Activated naive CD4-positive, alpha-beta T cell treated with anti-CD3 and anti-CD28 coated beads, Interleukin-2, amount 50 U/mL, for 72 hours (primary cell): Measurements from ENCODE around the gene KRABD2.
"Not testable (repeated sequence)": the region's sequence is repeated elsewhere in the genome, so short reads cannot be mapped to it uniquely, and the experiment has no call there.

Source experiments
- ATAC-seq, 2 donors: fragments of 150-1000 bp; cut with Tn5 transposase; 2 replicates each; pipeline ENCODE4 v1.10.0; 2021; ENCODE audit warnings: mild to moderate bottlenecking in 2 of 2, moderate library complexity in 2 of 2
- DNase-seq, 2 donors: peaks; one replicate each; pipeline ENCODE4 v3.0.0; 2021 to 2022; ENCODE audit warnings: low spot score in 2 of 2
- H3K27ac Mint-ChIP-seq, 2 donors: one replicate each; pipeline ENCODE4 v1.8.0; 2022; ENCODE audit warnings: mild to moderate bottlenecking in 2 of 2, mixed read lengths in 2 of 2
- H3K36me3 Mint-ChIP-seq, 2 donors: one replicate each; pipeline ENCODE4 v1.8.0; 2022; ENCODE audit warnings: mixed read lengths in 2 of 2
- H3K9me3 Mint-ChIP-seq, 2 donors: one replicate each; pipeline ENCODE4 v1.8.0; 2022; ENCODE audit warnings: mixed read lengths in 2 of 2

KRABD2 gene

DNA sequence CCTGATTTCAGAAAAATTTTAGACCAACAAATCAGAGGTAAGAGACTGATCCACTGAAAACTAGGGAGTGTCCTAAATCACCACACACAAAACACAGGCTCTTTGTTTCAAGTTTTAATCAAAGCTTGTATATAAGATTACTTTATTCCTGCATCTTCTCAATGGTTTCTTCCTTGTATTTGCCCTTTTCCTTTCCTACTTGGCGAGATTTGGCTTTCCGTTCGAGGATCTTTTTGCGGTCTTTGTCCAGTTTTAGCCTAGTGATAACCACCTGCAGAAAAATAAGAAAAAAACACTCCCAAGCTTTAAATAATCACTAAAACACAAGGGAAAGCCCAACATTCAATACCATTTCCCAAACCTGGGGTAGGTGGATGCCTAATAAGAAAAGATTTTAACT, 918 bp upstream of the KRABD2 start:
- ATAC-seq (no peak), DNase-seq (no peak)
- Mint-ChIP-seq H3K27ac (peak overlapping the region; percentile 86 to 88), H3K36me3 (peaks cover 44 to 47% of the 10 kb centered on the region in 2 donors), H3K9me3 (no peaks in the 10 kb centered on the region)

DNA sequence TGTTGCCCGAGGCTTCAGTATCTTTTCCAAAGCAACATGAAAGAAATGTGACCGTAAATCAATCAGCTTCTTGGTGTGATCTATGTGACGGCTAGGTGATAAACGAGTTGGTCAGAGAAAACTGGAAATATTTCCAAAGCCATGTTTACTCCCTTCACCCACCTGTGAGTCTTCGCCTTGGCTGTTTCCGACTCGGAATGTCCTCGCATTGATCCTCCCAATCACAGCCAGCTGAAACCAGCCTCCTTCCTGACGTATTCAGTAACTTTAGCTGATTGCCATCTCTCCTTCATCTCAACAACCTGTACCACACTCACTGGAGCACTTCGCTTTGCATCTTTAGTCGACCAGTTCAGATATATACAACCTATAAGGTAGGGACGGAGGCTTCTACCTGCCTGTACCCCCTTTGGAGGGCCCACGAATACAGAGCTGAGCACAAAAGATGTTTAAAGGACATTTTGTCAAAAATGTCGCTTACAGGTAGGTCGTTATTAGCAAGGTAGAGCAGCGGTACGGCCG, 705 bp downstream of the KRABD2 start:
- Mint-ChIP-seq H3K9me3 (no peaks in the 10 kb centered on the region), H3K36me3 (peaks cover 30 to 32% of the 10 kb centered on the region in 2 donors), H3K27ac (peak overlapping the region; percentile 86 to 88)
- peak; percentile 1 to 18 for ATAC-seq
- no peak for DNase-seq

DNA sequence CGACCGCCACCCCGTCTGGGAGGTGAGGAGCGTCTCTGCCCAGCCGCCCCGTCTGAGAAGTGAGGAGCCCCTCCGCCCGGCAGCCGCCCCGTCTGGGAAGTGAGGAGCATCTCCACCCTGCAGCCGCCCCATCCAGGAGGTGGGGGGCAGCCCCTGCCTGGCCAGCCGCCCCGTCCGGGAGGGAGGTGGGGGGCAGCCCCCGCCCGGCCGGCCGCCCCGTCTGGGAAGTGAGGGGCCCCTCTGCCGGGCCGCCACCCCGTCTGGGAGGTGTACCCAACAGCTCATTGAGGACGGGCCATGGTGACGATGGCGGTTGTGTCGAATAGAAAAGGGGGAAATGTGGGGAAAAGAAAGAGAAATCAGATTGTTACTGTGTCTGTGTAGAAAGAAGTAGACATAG, 2.6 kb downstream of the KRABD2 start:
- not testable (repeated sequence) for H3K27ac Mint-ChIP-seq, H3K9me3 Mint-ChIP-seq, DNase-seq, ATAC-seq
- H3K36me3 Mint-ChIP-seq: peaks cover 16 to 20% of the 10 kb centered on the region in 2 donors

DNA sequence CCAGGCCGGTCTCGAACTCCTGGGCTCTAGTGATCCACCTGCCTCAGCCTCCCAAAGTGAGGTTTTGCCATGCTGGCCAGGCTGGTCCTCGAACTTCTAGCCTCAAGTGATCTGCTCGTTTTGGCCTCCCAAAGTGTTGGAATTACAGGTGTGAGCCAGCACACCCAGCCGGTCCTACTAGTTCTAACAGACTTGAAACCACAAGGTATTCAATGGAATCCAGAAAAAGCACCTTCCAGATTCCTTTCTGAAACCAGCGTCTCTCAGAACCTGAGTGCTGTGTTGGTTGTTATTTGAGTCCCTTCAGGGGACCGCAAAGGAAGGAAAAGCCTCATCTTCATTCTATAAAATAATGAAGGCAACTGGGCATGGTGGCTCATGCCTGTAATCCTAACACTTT, 4.1 kb downstream of the KRABD2 start:
- peaks cover 3 to 16% of the 10 kb centered on the region in 2 donors for H3K36me3 Mint-ChIP-seq
- H3K9me3 Mint-ChIP-seq: no peaks in the 10 kb centered on the region
- no peak for ATAC-seq
- H3K27ac Mint-ChIP-seq: no peak overlapping the region
- DNase-seq: no peak

DNA sequence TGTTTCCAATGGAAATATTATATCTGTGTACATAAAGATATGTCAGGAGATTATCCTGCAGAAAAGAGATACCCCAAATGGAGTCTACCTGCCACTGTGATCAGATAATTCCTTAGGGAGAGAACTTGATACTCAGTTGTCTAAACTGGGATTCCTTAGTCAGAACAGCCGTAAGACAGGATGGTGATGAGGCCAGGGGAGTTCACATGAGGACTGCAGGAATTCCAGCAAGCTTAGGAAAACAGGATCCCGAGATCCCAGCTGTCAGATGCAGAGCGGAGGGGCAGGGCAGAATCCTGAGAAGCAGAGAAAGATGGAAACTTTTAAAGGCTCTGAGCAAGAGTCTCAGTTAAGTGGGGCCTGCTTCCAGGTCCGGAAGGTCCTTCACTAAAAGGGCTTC, 4.7 kb downstream of the KRABD2 start:
- no peaks in the 10 kb centered on the region for H3K9me3 Mint-ChIP-seq
- no peak overlapping the region for H3K27ac Mint-ChIP-seq
- DNase-seq (no peak), ATAC-seq (no peak)
- H3K36me3 Mint-ChIP-seq: peaks cover 0 to 16% of the 10 kb centered on the region in 2 donors

DNA sequence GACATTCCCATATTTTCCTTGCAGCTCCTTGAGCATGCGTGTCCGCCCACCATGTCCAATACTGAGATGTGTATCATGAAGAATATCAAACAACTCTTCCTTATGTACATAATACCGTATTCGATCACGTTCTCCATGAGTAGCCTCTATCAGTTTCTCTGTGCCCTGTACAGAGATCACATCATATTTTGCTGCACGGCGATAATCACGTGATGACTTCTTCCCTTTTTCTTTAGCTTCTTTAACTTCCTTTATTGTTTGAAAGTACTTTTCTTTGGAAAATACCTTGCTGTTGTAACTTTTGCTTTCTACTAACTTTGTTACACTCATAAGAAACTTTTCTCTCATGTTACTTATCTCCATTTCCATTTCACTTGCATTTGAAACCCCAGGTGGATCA, 6.6 kb downstream of the KRABD2 start:
- no peak for DNase-seq
- peaks cover 0 to 7% of the 10 kb centered on the region in 2 donors for H3K36me3 Mint-ChIP-seq

DNA sequence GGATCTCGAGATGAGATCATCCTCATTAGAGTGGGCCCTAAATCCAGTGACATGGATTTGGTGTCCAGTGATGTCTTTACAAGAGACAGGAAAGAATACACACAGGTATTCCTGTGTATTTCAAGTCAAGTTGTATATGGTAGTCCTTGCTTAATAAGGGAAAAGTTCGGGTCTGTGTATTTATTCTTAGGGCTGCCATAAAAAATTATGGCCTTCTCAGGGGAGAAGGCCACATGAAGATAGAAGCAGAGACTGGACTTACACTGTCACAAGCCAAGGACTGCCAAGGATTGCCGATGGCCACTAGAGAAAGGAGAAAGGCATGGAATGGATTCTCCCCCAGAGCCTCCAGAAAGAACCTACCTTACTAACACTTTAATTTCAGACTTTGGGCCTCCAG, 8.3 kb downstream of the KRABD2 start:
- ATAC-seq (no peak), DNase-seq (no peak)
- H3K27ac Mint-ChIP-seq: no peak overlapping the region
- H3K36me3 Mint-ChIP-seq: peaks cover 0 to 7% of the 10 kb centered on the region in 2 donors
- no peaks in the 10 kb centered on the region for H3K9me3 Mint-ChIP-seq

More for the DNA sequence above, 6.6 kb downstream of the KRABD2 start:
- H3K27ac Mint-ChIP-seq: no peak overlapping the region
- ATAC-seq: no peak
- H3K9me3 Mint-ChIP-seq: no peaks in the 10 kb centered on the region

DNA sequence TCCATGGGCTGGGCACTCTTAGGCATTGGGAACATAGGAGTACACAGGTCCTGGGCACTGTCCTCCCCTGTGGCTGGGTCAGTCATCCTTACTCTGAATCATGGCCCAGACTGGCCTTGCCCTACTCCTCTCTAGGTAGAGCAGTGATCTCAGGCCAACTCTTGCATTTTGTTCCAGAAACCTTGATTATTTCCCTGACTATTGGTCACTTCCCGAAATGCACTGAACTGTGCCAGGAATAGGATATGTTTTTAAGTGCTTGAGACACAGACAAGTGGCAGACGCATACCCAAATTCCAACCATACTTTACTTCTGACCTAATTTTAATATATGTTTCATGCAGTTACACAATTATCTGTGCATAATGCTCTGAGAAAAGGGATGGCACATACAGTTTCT, 10.3 kb downstream of the KRABD2 start:
- ATAC-seq: no peak
- DNase-seq: no peak
- Mint-ChIP-seq H3K9me3 (no peaks in the 10 kb centered on the region), H3K27ac (no peak overlapping the region), H3K36me3 (peaks cover 0 to 7% of the 10 kb centered on the region in 2 donors)

DNA sequence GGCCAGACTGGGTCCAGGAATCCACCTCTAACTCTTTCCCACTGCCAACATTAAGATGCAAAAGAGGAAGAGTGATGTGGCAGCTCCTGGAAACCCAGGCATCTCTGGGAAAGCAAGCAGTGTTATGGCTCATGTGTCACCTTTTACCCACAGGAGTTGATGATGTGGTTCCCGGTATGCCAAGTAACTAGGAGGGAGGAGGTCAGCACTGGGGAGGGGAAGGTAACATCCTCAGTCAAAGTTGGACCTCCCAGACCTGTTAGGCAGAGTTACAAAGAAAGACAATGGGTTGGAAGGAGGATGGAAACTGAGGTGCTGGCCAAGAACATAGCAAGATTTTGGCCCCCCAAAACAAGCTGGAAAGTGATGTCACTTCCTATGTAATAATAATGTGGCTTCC, 11.4 kb downstream of the KRABD2 start:
- Mint-ChIP-seq H3K9me3 (no peaks in the 10 kb centered on the region), H3K27ac (peak overlapping the region in 1 of 2 donors; percentile 52), H3K36me3 (peaks cover 0 to 7% of the 10 kb centered on the region in 2 donors)
- no peak for DNase-seq
- ATAC-seq: no peak

DNA sequence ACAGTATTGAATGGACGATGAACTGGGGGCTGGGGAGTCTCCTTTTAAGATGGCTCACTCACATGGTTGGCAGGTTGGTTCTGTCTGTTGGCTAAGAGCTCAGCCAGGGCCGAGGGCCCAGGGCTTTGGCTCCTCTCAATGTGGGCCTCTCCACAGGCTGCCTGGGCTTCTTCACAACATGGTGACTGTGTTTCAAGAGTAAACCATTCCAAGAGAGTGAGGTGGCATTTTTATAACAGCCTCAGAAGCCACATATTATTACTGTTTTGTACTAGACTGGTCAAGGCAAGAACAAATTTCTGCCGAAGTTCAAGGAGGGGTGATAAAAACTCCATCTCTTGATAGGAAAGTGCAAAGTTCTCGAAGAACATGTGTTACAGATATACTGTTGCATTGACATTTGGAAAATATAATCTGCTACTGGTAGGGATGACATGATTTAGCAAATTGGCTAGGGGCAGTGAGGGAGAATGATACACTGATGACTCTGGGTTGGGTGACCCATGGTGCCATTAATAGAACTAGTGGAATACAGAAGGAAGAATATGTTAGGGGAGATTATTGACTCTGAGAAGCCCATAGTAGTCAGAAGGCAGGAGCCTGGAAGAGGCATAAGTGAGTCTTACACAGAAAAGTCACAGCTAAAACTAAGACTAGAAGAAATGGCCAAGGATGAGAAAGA, 13.7 kb downstream of the KRABD2 start:
- no peak for ATAC-seq
- no peaks in the 10 kb centered on the region for H3K9me3 Mint-ChIP-seq

DNA sequence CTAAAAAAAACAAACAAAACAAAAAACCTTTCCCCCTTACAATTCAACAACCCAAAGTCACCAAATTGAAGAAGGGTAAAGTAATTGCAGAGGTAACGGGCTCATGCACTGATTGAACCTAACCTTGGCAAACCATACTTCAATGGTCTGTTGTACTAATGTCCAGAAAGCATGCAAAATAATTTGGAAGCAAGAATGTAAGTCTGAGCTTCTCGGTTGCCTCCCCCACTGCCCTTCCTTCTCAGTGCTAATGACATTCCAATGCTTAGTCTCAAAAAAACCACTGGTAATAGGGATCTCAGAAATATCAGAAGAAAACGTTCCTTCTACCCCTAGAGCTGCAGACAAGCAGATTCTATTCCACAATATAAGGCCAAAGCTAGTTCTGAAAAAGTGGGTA, 15.8 kb downstream of the KRABD2 start:
- no peaks in the 10 kb centered on the region for H3K36me3 Mint-ChIP-seq
- H3K9me3 Mint-ChIP-seq: no peaks in the 10 kb centered on the region
- ATAC-seq (no peak), DNase-seq (no peak)
- H3K27ac Mint-ChIP-seq: no peak overlapping the region

More for the DNA sequence above, 13.7 kb downstream of the KRABD2 start:
- no peak overlapping the region for H3K27ac Mint-ChIP-seq
- DNase-seq: no peak
- no peaks in the 10 kb centered on the region for H3K36me3 Mint-ChIP-seq

DNA sequence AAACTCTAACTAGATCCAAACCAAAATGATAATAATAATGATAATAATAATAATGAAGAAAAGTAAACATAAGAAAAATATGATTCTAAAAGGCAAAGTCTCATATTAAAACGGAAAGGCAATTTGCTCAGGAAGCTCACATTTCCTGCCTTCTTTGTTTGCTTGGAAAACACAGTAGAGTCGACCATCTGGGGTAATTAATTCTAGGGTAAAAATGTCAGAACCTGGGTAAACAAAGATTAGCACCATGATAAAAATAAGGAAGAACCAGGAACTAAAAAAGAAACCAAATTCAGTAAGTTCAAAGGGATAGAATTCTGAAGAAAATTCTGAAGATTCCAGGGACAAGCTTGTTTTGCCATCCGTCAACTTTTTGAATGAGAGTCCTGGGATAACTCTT, 16.2 kb downstream of the KRABD2 start:
- H3K36me3 Mint-ChIP-seq: no peaks in the 10 kb centered on the region
- DNase-seq (no peak), ATAC-seq (no peak)
- H3K9me3 Mint-ChIP-seq: no peaks in the 10 kb centered on the region
- no peak overlapping the region for H3K27ac Mint-ChIP-seq

DNA sequence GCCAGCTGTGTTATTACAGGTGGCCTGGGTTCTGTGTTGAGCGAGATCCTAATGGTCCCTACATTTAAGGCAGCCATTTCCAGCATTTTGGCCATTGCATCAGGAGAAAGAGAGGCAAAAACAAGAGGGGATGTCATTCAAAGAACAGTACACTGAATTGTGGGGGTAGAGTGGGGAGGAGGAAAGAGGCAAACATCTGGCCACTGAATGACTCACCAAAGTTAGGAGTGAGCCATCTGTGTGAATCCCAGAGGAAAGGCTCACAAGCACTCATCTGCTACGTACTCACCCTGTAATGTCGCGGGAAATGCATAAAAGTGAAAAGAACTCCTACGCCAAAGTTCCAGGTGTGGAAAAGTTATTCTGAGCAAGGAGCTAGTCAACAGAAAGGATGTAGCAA, 16.7 kb downstream of the KRABD2 start:
- H3K36me3 Mint-ChIP-seq: no peaks in the 10 kb centered on the region
- H3K9me3 Mint-ChIP-seq: no peaks in the 10 kb centered on the region
- DNase-seq: no peak
- H3K27ac Mint-ChIP-seq: no peak overlapping the region
- ATAC-seq: no peak

DNA sequence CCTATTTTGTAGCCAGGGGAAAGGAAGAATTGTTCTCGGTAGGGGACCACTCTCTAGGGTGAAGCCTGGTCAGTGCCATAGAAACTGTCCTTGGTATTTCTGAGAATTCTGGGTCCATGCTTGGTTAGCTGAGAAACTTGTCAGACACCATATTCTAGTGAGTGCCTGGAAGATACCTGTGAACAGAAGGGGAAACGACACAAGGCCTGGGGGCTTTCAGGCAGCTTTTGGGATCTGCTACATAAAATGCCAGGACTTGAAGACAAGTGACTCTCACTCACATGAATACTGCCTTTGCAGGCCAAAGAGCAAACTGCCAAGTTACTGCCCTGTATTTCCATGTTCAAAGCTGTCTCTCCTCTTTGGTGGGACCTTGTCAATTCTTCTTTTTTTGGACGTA, 18.6 kb downstream of the KRABD2 start:
- Mint-ChIP-seq H3K9me3 (no peaks in the 10 kb centered on the region), H3K27ac (no peak overlapping the region), H3K36me3 (no peaks in the 10 kb centered on the region)
- ATAC-seq (no peak), DNase-seq (no peak)

DNA sequence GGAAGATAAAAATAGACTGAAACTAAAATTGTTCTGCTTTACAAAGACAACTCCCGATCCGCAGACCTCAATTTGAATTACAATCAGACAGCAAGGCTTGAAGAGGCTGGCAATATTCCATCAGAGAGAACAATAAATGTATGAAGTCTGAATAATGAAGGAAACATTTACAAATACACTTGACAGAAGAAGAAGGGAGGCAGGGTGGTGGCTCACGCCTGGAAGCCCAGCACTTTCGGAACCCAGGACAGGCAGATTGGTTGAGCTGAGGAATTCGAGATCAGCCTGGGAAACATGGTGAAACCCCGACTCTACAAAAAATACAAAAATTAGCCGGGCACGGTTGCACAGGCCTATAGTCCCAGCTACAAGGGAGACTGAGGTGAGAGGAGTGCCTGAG, 22.3 kb downstream of the KRABD2 start:
- Mint-ChIP-seq H3K36me3 (no peaks in the 10 kb centered on the region), H3K9me3 (no peaks in the 10 kb centered on the region), H3K27ac (no peak overlapping the region)
- ATAC-seq: no peak
- DNase-seq: no peak

DNA sequence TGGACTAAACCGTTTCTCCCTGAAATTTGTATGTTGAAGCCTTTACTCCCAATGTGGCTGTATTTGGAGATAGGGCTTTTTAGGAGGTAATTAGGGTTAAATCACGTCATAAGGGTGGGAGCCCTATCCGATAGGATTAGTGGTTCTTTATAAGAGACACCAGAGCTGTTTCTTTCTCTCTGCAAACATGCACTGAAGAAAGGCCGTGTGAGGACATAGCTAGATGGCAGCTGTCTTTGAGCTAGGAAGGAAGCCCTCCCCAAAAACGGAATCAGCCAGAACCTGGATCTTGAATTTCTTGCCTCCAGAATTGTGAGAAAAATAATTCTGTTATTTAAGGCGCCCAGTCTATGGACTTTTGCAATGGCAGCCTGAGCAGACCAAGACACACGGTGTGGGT, 22.8 kb downstream of the KRABD2 start:
- DNase-seq (no peak), ATAC-seq (no peak)
- no peaks in the 10 kb centered on the region for H3K36me3 Mint-ChIP-seq
- no peaks in the 10 kb centered on the region for H3K9me3 Mint-ChIP-seq
- H3K27ac Mint-ChIP-seq: no peak overlapping the region

DNA sequence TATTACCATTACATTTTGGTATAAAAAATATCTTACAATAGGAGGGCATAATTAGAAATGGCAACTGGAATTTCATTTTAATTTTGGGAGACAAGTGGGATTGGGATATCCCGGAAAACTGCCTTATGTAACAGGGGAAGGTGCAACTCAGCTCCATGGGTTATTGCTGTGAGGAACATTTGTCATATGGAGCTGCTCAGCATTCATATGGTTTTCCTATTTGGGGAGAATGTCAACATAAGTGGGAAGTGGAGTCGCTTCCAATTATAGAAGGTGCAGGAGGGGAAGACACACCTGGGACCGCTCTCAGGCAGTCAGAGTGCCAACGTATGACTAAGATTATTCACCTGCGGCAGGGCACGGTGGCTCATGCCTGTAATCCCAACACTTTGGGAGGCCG, 26.2 kb downstream of the KRABD2 start:
- H3K9me3 Mint-ChIP-seq: no peaks in the 10 kb centered on the region
- no peak for DNase-seq
- no peaks in the 10 kb centered on the region for H3K36me3 Mint-ChIP-seq
- no peak overlapping the region for H3K27ac Mint-ChIP-seq
- ATAC-seq: no peak

DNA sequence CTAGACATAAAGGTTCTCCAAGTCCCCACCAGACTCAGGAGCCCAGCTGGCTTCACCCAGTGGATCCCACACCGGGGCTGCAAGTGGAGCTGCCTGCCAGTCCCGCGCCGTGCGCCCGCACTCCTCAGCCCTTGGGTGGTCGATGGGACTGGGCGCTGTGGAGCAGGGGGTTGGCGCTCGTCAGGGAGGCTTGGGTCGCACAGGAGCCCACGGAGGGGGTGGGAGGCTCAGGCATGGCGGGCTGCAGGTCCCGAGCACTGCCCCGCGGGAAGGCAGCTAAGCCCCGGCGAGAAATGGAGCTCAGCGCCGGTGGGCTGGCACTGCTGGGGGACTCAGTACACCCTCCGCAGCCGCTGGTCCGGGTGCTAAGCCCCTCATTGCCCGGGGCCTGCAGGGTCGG, 29.5 kb downstream of the KRABD2 start:
- not testable (repeated sequence) for DNase-seq, H3K27ac Mint-ChIP-seq, H3K36me3 Mint-ChIP-seq, ATAC-seq, H3K9me3 Mint-ChIP-seq
